Bone marrow (tissue), 2 donors: ENCODE results near the gene RETREG3.
"Not testable (repeated sequence)": the region's sequence is repeated elsewhere in the genome, so short reads cannot be mapped to it uniquely, and the experiment has no call there.

ENCODE experiments used
- DNase-seq, 2 donors: peaks; one replicate each; lab custom pipeline; 2025; lab: John Stamatoyannopoulos, UW

The RETREG3 gene

DNA sequence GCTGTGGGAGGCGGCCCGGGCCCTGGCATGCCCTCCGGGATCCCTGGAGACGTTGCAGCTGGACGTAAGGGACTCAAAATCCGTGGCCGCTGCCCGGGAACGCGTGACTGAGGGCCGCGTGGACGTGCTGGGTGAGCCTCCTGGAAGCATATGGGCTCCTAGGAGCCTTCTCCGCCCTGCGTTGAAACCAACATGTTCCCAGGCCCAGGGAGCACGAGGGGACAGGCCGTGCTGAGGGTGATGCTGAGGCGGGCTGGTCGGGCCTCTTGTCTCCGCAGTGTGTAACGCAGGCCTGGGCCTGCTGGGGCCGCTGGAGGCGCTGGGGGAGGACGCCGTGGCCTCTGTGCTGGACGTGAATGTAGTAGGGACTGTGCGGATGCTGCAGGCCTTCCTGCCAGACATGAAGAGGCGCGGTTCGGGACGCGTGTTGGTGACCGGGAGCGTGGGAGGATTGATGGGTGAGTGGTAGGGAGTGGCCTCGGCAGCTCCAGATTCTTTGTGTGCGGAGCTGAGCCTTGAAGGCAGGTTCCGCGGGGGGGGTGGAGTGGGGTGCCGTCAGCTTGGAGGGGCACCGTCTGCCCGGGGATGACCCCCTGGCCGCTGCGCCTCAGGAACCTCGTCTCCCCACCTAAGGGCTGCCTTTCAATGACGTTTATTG is 55.9 kb downstream of the RETREG3 start:
- DNase-seq, result no peak

DNA sequence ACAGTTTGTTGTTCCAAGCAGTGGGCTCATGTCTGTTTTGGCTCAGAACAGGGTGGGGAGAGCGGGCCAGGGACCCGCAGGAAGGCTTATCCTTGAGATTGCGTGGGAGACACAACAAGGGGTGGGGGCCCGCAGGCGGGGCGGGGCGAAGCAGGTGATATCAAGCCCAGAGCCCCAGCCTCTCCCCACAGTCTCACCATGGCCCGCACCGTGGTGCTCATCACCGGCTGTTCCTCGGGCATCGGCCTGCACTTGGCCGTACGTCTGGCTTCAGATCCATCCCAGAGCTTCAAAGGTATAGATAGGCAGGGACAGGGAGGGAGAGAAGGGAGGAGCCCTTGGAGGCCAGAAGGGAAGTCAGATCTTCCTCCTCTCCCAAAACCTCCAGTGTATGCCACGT is 56.4 kb downstream of the RETREG3 start, which contains the start of gene HSD17B1:
Gene HSD17B1, plus strand, starts transcription at position 188 of the 400 bp plus-strand sequence. Its CDS starts 11 bp downstream, at position 199.
- DNase-seq, result not testable (repeated sequence)

DNA sequence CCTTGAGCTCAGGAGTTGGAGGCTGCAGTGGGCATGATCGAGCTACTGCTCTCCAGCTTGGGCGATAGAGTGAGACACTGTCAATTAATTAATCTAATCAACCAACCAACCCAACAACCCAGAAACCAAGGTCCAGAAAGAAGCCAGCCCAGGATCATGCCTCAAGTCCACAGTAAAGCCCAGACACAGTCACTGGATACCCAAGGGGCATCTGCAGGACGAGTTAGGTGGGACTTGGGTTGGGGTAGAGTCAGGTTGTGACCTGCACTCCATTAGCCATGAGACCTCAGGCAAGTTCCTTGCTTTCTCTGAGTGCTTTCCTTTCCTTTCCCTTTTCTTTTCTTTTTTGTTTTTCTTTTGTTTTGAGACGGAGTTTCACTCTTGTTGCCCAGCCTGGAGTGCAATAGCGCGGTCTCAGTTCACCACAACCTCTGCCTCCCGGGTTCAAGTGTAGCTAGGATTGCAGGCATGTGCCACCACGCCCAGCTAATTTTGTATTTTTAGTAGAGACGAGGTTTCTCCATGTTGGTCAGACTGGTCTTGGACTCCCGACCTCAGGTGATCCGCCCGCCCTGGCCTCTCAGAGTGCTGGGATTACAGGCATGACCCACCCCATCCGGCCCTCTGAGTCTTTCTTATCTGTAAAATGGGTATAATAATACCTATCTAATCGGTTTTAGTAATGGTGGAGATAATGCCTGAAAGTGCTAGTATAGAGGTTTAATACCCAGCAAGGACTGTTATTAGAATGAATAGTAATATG is 60.0 kb downstream of the RETREG3 start:
- DNase-seq, result no peak

DNA sequence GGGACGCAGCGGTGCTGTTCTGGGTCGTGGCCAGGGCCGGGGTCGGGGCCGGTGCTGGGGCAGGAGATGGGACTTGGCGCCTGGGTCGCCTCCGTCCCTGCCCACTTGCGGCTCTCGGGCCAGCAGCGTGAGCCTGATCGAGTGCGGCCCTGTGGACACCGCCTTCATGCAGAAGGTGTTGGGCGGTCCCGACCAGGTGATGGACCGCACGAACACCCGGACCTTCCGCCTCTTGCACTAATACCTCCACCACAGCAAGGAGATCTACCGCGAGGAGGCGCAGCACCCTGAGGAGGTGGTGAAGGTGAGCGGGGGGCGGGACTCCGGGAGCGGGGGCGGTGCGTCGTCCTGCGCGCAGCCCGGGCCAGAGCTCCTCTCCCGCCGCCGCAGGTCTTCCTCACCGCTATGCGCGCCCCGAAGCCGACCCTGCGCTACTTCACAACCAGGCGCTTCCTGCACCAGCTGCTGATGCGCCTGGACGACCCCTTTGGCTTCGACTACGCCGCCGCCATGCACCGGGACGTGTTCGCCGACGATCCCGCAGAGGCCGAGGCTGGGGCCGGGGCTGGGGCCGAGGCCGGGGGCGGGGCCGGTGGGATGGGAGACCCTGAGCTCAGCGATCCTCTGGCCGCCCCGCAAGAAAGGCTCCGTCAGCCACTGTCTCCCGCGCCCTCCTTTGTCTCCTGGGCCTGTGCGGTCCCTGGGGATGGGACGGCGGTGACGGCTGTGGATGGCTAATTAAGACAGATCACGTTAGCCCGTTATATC is 60.9 kb downstream of the RETREG3 start:
- no peak for DNase-seq

DNA sequence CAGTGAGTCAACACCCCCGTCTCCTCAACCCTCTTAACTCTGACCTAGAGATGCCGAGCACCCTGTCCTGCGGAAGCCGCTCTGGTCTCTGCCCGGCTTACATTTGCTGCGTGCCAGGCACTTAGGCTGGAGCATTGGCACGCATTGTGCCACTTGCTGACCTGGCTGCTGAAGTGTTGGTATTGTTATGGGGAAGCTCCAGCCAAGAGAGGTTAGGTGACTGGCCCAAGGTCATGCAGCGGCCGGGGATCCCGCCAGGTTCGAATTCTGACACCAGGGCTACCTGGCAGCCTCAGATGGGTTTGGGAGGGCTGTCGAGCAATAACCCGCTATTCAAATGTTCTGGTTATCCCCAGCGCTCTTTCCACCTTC is 61.5 kb downstream of the RETREG3 start:
- DNase-seq, result no peak

DNA sequence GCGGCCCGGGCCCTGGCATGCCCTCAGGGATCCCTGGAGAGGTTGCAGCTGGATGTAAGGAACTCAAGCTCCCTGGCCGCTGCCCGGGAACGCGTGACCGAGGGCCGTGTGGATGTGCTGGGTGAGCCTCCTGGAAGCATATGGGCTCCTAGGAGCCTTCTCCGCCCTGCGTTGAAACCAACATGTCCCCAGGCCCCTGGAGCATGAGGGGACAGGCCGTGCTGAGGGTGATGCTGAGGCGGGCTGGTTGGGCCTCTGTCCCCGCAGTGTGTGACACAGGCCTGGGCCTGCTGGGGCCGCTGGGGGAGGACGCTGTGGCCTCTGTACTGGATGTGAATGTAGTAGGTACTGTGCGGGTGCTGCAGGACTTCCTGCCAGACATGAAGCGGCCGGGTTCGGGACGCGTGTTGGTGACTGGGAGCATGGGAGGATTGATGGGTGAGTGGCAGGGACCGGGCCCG is 62.1 kb downstream of the RETREG3 start:
- DNase-seq, result no peak

DNA sequence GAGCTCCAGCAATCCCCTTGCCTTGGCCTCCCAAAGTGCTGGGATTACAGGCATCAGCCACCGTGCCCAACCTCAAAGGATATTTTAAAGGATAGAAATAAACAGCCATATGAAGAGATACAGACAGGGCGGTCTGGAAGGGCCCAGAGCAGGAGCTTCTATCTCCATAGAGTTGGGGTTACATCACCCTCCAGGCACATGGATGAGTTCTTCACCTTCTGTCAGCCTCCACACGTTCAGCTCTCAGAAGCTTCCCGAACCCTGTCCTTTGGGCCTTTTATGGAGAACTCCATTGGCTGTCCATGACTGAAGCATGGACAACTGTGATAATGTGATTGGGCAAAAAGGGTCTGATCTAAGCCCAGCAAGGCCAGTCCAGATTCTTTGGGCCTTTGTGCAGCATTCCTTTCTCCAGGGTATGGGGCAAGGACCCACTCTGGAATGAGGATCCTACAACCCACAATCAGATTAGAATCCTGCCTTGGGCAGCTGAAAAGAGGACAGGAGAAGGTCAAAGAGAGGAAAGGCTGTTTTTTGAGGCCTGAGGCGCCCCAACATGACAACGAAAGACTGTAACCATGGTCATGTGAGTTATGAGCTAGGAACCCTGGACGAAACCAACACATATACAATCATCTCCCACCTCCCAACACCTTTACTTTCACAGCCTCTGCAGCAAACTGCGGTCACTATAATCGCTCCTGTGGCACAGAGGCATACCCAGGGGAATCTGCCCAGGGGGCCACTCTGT is 63.2 kb downstream of the RETREG3 start:
- not testable (repeated sequence) for DNase-seq

DNA sequence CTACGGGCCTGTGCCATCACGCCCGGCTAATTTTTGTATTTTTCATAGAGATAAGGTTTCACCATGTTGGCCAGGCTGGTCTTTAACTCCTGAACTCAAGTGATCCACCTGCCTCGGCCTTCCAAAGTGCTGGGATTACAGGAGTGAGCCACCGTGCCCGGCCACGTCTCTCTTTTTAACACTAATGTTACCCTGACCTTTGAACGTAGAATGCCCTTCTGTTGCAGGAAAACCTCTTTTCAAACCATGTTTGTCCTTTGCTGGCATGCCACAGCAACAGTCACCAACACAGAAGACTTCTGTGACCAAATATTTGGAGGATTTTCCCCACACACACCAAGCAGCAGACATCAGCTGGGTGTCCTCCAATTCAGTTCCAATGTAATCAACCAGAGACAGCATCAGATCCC is 64.3 kb downstream of the RETREG3 start:
- no peak for DNase-seq

DNA sequence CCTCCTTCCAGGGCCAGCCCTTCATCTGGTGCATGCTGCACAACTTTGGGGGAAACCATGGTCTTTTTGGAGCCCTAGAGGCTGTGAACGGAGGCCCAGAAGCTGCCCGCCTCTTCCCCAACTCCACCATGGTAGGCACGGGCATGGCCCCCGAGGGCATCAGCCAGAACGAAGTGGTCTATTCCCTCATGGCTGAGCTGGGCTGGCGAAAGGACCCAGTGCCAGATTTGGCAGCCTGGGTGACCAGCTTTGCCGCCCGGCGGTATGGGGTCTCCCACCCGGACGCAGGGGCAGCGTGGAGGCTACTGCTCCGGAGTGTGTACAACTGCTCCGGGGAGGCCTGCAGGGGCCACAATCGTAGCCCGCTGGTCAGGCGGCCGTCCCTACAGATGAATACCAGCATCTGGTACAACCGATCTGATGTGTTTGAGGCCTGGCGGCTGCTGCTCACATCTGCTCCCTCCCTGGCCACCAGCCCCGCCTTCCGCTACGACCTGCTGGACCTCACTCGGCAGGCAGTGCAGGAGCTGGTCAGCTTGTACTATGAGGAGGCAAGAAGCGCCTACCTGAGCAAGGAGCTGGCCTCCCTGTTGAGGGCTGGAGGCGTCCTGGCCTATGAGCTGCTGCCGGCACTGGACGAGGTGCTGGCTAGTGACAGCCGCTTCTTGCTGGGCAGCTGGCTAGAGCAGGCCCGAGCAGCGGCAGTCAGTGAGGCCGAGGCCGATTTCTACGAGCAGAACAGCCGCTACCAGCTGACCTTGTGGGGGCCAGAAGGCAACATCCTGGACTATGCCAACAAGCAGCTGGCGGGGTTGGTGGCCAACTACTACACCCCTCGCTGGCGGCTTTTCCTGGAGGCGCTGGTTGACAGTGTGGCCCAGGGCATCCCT is 65.7 kb downstream of the RETREG3 start:
- DNase-seq, result no peak

DNA sequence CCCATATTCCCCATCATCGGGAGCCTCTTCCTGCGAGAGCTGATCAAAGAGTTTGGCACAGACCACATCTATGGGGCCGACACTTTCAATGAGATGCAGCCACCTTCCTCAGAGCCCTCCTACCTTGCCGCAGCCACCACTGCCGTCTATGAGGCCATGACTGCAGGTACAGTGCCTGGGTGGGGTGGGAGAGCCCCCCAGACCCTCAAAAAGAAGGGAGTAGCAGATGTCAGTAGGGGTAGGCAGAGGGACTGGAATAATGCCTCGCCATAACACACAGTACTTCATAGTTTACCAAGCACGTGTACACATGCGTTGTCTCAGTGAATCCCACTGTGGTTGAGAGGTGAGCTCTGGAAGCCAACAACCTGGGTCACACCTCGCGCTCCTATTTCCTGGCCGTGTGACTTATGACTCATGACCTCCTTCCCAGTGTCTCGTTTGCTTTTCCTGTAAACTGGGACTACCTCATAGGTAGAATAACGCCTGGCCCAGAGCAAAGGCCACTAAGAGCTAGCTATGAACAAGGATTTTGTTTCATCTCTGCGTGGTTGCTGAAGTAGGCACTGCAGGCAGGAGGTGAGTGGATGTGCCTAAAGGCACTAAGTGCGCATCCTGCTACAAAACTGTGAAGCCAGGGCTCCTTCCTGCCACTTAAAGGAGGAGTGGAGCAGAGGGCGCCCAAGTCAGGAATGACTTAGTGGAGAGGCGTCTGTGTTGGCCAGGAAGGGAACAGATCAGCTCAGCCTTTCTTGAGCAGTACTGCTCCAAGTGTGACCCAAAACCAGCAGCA is 67.9 kb downstream of the RETREG3 start:
- no peak for DNase-seq

DNA sequence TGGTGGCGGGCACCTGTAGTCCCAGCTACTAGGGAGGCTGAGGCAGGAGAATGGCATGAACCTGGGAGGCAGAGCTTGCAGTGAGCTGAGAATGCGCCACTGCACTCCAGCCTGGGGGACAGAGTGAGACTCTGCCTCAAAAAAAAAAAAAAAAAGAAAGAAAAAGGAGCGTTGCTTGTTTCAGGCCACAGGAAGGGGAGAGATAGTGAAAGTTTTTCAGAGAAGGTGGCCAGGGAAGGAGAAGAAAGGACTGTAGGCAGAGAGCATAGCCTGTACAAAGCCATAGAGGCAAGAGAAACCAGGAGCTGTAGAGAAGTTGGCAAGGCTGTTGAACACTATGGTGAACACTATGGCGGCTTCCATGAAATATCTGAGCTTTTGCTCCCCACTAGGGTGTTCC is 68.6 kb downstream of the RETREG3 start:
- DNase-seq, result not testable (repeated sequence)

DNA sequence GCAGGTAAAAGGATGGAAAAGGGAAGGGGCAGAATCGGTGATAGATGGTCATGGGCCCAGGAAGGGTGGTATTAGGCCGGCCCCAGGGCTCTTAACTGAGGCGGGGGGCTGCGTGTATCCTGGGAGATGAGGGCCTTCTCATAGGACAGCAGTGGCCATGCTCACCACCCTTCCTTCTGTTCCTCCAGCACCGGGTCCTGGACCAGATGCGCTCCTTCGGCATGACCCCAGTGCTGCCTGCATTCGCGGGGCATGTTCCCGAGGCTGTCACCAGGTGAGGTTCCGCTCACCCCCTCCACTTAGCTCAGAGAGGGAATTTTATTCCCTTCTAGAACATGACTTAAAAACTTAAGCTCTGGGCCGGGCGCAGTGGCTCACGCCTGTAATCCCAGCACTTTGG is 70.7 kb downstream of the RETREG3 start:
- no peak for DNase-seq

DNA sequence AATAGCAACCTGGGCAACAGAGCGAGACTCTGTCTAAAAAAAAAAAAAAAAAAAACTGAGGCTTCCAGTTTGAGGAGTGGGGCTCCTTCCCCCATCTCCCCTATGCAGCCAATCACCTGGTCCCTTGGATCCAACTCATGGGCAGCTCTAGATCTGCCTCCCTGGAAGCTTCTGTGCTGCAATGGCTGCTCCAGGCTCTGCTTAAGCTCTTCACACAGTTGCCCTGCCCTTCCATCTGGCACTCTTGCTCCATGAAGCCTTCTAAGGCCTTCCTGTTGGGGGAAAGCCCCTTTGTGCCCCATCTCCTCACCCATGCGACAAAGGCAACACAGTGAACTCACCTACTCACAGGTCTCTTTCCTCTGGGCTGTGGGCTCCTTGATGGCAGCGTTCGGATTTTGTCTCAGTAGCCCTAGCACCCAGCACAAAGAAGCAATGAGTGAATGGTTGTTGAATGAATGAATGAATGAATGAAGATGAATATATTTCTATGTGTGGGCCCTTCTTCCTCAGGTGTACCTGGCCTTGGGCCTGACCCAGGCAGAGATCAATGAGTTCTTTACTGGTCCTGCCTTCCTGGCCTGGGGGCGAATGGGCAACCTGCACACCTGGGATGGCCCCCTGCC is 71.2 kb downstream of the RETREG3 start:
- no peak for DNase-seq

DNA sequence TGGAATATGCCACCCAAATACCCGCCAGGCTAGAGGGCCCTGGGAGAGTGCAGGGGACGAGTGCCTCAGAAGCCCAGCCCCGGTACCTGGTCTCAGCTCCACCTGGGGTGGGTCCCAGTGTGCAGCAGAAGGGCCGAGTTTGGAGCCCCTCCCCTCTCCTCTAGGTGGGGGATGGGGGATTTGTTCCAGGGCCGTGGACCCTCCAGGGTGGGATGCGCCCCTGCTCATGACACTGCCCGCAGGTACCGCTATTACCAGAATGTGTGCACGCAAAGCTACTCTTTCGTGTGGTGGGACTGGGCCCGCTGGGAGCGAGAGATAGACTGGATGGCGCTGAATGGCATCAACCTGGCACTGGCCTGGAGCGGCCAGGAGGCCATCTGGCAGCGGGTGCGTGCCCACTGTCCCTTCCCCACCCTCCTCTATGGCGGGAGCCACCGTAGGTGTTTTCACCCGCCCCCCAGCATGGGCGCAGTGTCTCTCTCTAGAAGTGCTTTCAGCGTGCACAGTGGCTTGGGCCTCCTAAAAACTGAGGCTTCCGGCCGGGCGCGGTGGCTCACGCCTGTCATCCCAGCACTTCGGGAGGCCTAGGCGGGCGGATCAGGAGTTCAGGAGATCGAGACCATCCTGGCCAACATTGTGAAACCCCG is 71.9 kb downstream of the RETREG3 start:
- DNase-seq, result no peak

DNA sequence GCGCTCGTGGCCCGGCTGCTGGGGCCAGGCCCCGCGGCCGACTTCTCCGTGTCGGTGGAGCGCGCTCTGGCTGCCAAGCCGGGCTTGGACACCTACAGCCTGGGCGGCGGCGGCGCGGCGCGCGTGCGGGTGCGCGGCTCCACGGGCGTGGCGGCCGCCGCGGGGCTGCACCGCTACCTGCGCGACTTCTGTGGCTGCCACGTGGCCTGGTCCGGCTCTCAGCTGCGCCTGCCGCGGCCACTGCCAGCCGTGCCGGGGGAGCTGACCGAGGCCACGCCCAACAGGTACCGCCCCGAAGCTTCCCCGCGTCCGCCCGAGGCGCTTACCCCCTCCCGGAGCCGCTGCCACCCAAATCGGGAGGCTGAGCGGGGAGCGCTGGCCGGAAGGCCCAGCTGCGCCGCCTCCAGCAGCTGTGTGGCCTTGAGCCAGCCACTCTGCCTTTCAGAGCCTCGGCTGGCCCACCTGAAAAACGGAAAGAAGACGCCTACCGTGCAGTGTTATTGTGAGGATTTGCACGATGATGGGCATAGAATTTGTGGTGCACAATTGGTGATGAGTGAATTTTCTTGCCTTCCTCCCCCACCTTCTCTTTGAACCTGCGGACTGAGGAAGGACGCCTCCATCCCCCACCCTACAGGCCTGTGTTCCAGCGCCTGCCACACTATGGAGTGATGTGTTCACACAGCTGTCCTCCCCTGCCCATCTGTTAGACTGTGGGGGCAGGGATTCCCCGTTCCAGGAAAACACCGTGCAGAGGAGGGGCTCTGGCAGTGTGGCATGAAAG is 72.6 kb downstream of the RETREG3 start:
- DNase-seq, result peak in 1 of 2 donors; percentile 74

DNA sequence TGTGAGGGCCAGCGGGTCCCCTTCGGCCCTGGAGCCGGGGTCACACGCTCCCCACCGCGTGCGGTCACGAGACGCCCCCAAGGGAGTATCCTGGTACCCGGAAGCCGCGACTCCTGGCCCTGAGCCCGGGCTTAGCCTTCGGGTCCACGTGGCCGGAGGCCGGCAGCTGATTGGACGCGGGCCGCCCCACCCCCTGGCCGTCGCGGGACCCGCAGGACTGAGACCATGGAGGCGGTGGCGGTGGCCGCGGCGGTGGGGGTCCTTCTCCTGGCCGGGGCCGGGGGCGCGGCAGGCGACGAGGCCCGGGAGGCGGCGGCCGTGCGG is 73.2 kb downstream of the RETREG3 start, which contains the start of gene NAGLU:
Gene NAGLU, plus strand, starts transcription at position 194 of the 324 bp plus-strand sequence. Its CDS starts 32 bp downstream, at position 226.
- DNase-seq, result peak; percentile 74 to 84

DNA sequence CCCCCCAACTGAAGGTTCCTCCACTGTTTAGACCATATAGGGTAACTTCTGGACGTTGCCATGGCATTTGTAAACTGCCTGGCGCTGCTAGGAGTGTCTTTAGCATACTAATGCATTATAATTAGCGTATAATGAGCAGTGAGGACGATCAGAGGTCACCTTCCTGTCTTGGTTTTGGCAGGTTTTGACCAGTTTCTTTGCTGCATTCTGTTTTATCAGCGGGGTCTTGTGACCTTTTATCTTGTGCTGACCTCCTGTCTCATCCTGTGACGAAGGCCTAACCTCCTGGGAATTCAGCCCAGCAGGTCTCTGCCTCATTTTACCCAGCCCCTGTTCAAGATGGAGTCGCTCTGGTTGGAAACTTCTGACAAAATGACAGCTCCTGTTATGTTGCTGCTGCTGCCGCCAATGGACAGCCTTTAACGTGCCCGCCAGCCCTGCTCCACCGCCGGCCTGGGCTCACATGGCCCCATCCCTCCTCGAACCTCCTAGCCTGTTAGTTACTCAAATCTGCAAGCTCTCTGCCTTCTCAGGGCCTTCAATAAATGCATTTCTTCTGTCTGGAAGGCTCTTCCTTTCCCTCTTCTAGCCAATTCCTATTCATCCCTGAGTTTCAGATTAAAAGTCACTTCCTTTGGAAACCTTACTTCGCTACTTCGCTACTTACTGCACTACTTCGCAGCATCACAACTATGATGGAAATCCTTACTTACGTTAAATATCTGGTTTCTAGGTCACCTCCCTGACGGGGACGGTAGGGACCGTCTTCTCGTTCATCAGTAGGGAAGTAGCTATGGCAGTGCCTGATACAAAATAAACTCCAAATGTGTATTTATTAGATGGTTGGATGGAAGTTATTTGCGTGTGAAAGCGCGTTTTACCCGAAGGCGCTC is 73.8 kb downstream of the RETREG3 start:
- DNase-seq, result peak in 1 of 2 donors; percentile 74
